ENCODE data around the gene LZTR1.
"Not testable (repeated sequence)": the region's sequence is repeated elsewhere in the genome, so short reads cannot be mapped to it uniquely, and the experiment has no call there.

LZTR1 gene

GRCh38 chr22:20996598-20997535 lies 14.8 kb downstream of the LZTR1 start:
- DNase-seq (ENCODE audit: low read depth): no peak

- DNase-seq (ENCODE audit: low read depth): no peak
These were observed 15.6 kb downstream of the LZTR1 start for GRCh38 chr22:20997536-20998257.

GRCh38 chr22:20998411-20999336 lies 16.6 kb downstream of the LZTR1 start:
- DNase-seq (ENCODE audit: low read depth): no peak

GRCh38 chr22:20999350-21000206 lies 17.5 kb downstream of the LZTR1 start:
- DNase-seq (ENCODE audit: low read depth): no peak

GRCh38 chr22:21000207-21000986 lies 18.3 kb downstream of the LZTR1 start:
- no peak for DNase-seq (ENCODE audit: low read depth)

- DNase-seq (ENCODE audit: low read depth): no peak
These were observed 19.0 kb downstream of the LZTR1 start for GRCh38 chr22:21000987-21001600.

GRCh38 chr22:21001601-21002325 lies 19.7 kb downstream of the LZTR1 start, which contains the start of gene THAP7:
TSS of gene THAP7 (minus strand) at chr22:21002118. CDS start at chr22:21001911, 207 bp downstream.
- peak; percentile 95 for DNase-seq (ENCODE audit: low read depth)

- no peak for DNase-seq (ENCODE audit: low read depth)
These were observed 21.7 kb downstream of the LZTR1 start for GRCh38 chr22:21003782-21004181.

- not testable (repeated sequence) for DNase-seq (ENCODE audit: low read depth)
These were observed 27.1 kb downstream of the LZTR1 start for GRCh38 chr22:21009208-21009607.

- no peak for DNase-seq (ENCODE audit: low read depth)
These were observed 27.7 kb downstream of the LZTR1 start for GRCh38 chr22:21009638-21010425.

GRCh38 chr22:21010426-21011113 lies 28.5 kb downstream of the LZTR1 start:
- no peak for DNase-seq (ENCODE audit: low read depth)

- no peak for DNase-seq (ENCODE audit: low read depth)
These were observed 30.6 kb downstream of the LZTR1 start for GRCh38 chr22:21012446-21013407.

GRCh38 chr22:21013657-21014201 lies 31.6 kb downstream of the LZTR1 start:
- DNase-seq (ENCODE audit: low read depth): no peak

- peak; percentile 81 for DNase-seq (ENCODE audit: low read depth)
These were observed 32.2 kb downstream of the LZTR1 start for GRCh38 chr22:21014202-21014725.

- no peak for DNase-seq (ENCODE audit: low read depth)
These were observed 32.8 kb downstream of the LZTR1 start, which contains the start of gene P2RX6 for GRCh38 chr22:21014726-21015465. TSS of gene P2RX6 (plus strand) at chr22:21015165. CDS start at chr22:21015175, 10 bp downstream.
